Heart left ventricle (tissue), 13 donors: ENCODE data around the gene HPSE2.

Source experiments
- POLR2A ChIP-seq, 2 donors: fragments of 450-650 bp; IDR thresholded peaks; one replicate each; pipeline ENCODE4 v1.6.1; 2017; ENCODE audit warnings: antibody characterized with exemption in 2 of 2, mild to moderate bottlenecking in 2 of 2, moderate library complexity in 2 of 2
- TF ChIP-seq, protein P1 (sequence below), 12 donors: fragments of 200-600 bp; sonication (generic) in 4 of 12; IDR thresholded peaks; one replicate each; pipeline versions ENCODE4 v1.5.0 to v1.8.0; 2018 to 2022; ENCODE audit warnings: antibody characterized with exemption in 12 of 12, mild to moderate bottlenecking in 5 of 12
- donor health status: ischemic (EF 13 %, LVEDD 7.1; RV severe dilation, severe dysfunction).
- donor health status: DM: no; HTN: yes; CAD: no.
- donor health status: DM: no; HTN: no; CAD: no.
- donor health status: ischemic (EF 25% LVEDD 6.9; RV normal size, moderate dysfunction).
- donor health status: ischemic (EF 25% LVEDD 5.7; RV mildly dilated, moderate dysfunction).
- donor health status: ischemic (EF 35%, LVEDD 5.7; RV mildly dilated, moderate dysfunction).
- donor health status: nonischemic (EF 11% LVEDD 7.7; RV severe dilation, severe dysfunction).
- donor health status: DM: yes; HTN: yes; CAD: no.
- donor health status: PGD.
- donor health status: ischemic (EF 29% LVEDD 5.4; RV normal size, mild dysfunction).
- donor health status: nonischemic (EF 23%, LVEDD 6.1; RV moderate dilation, normal function).

DNA sequence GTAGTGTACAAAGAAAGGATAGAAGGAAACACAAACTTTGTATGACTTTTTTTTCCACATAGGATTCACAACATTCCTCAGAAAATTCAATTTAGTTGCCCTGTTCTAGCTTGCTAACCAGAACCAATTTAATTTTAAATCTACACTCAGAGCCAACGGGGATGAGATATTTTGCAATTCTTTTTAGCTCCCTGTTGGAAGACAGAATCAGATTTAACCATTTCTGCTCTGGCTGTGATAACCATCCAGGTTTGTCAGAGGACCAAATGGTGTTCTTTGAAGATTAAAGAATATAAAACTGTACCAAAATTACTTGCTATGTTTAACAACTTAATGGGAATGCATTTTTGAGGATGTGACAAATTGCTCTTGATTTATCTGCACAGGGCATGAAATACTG is 319.7 kb downstream of the HPSE2 start:
- TF ChIP-seq, protein P1, sequence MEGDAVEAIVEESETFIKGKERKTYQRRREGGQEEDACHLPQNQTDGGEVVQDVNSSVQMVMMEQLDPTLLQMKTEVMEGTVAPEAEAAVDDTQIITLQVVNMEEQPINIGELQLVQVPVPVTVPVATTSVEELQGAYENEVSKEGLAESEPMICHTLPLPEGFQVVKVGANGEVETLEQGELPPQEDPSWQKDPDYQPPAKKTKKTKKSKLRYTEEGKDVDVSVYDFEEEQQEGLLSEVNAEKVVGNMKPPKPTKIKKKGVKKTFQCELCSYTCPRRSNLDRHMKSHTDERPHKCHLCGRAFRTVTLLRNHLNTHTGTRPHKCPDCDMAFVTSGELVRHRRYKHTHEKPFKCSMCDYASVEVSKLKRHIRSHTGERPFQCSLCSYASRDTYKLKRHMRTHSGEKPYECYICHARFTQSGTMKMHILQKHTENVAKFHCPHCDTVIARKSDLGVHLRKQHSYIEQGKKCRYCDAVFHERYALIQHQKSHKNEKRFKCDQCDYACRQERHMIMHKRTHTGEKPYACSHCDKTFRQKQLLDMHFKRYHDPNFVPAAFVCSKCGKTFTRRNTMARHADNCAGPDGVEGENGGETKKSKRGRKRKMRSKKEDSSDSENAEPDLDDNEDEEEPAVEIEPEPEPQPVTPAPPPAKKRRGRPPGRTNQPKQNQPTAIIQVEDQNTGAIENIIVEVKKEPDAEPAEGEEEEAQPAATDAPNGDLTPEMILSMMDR (IDR thresholded peaks at IDR 0.05), result no peak
- TF ChIP-seq POLR2A (IDR thresholded peaks at IDR 0.05), result no peak
